Heart left ventricle (tissue), 16 donors: Measurements from ENCODE around the gene GRIP1. TPM values are rescaled to one million over a fixed set of nuclear protein-coding genes. Genes with fewer than 3 reads are reported as not detected.
A peak's percentile ranks its signal among the peaks of the same experiment; 100 is the strongest.

Experiments
- ATAC-seq, 4 donors: fragments of 200-7000 bp; cut with Tn5 transposase; one replicate each; pipeline ENCODE4 v1.9.1; 2020 to 2022; ENCODE audit warnings: moderate library complexity in 4 of 4, mild to moderate bottlenecking in 3 of 4, moderate number of reproducible peaks in 1 of 4
- DNase-seq, 5 donors: peaks; one replicate each; pipeline ENCODE4 v3.0.0-alpha.2; 2020
- H3K27ac ChIP-seq, 12 donors: fragments of 200-600 bp; sonication (generic) in 4 of 12; one replicate each; pipeline versions ENCODE4 v1.5.0 to v1.8.0; 2016 to 2022; ENCODE audit warnings: mild to moderate bottlenecking in 2 of 12
- H3K27me3 ChIP-seq, 9 donors: fragments of 200-600 bp; sonication (generic) in 2 of 9; one replicate each; pipeline versions ENCODE4 v1.5.1 to v1.8.0; 2016 to 2022; ENCODE audit warnings: mild to moderate bottlenecking in 3 of 9
- H3K36me3 ChIP-seq, 9 donors: fragments of 200-600 bp; sonication (generic) in 2 of 9; one replicate each; pipeline versions ENCODE4 v1.5.0 to v1.8.0; 2018 to 2022; ENCODE audit warnings: mild to moderate bottlenecking in 2 of 9
- H3K4me1 ChIP-seq, 12 donors: fragments of 200-600 bp; sonication (generic) in 4 of 12; one replicate each; pipeline versions ENCODE4 v1.5.0 to v1.8.0; 2016 to 2022; ENCODE audit warnings: mild to moderate bottlenecking in 3 of 12
- H3K4me3 ChIP-seq, 12 donors: fragments of 200-600 bp; sonication (generic) in 4 of 12; one replicate each; pipeline versions ENCODE4 v1.5.0 to v1.8.0; 2017 to 2022; ENCODE audit warnings: mild to moderate bottlenecking in 9 of 12, moderate library complexity in 4 of 12
- H3K9me3 ChIP-seq, 12 donors: fragments of 200-600 bp; sonication (generic) in 4 of 12; one replicate each; pipeline versions ENCODE4 v1.5.0 to v1.8.0; 2016 to 2022; ENCODE audit warnings: mild to moderate bottlenecking in 1 of 12
- POLR2A ChIP-seq, 2 donors: fragments of 450-650 bp; IDR thresholded peaks; one replicate each; pipeline ENCODE4 v1.6.1; 2017; ENCODE audit warnings: antibody characterized with exemption in 2 of 2, mild to moderate bottlenecking in 2 of 2, moderate library complexity in 2 of 2
- WGBS, 4 donors: extraction: QIAGEN DNeasy Blood & Tissue Kit in 2 of 4; methylation state at CpG; one replicate each; pipeline versions ENCODE4 v1.1.5 to v1.1.7; 2013 to 2018; 5-methylcytosine and 5-hydroxymethylcytosine counted together
- intact Hi-C, 10 donors: fragments of 100-400 bp; cut with DNase I; formaldehyde crosslinking; loops; one replicate each; pipeline versions ENCODE4 v1.11.1 to v1.14.2; 2022
- polyA plus RNA-seq, 2 donors: library from polyadenylated mRNA; stranded (reverse); fragments of 200-250 nt; gene quantifications; one replicate each; pipeline ENCODE4 v1.2.3, GENCODE V29; 2013
- total RNA-seq, 9 donors: library from RNA; depleted of rRNA in 2 of 9; stranded (reverse); fragments of >200 nt in 2 of 9; fragmentation: NEBNext Ultra II Directional in 3 of 9; extraction: Animal tissue kit (Norgen Biotek cat#: 25700) in 3 of 9; gene quantifications; one replicate each; pipeline versions ENCODE4 v1.1.0 to v1.2.4, GENCODE V29; 2016 to 2023
- TF ChIP-seq, protein P1 (sequence below), 12 donors: fragments of 200-600 bp; sonication (generic) in 4 of 12; IDR thresholded peaks; one replicate each; pipeline versions ENCODE4 v1.5.0 to v1.8.0; 2018 to 2022; ENCODE audit warnings: antibody characterized with exemption in 12 of 12, mild to moderate bottlenecking in 5 of 12
- donor health status: ischemic (EF 13 %, LVEDD 7.1; RV severe dilation, severe dysfunction).
- donor health status: healthy with polysubstance abuse.
- donor health status: DM: no; HTN: yes; CAD: no.
- donor health status: DM: no; HTN: no; CAD: no.
- donor health status: ischemic (EF 25% LVEDD 6.9; RV normal size, moderate dysfunction).
- donor health status: ischemic (EF 25% LVEDD 5.7; RV mildly dilated, moderate dysfunction).
- donor health status: healthy.
- donor health status: DM: yes; HTN: yes; CAD: no.
- donor health status: ischemic (EF 35%, LVEDD 5.7; RV mildly dilated, moderate dysfunction).
- donor health status: nonischemic (EF 11% LVEDD 7.7; RV severe dilation, severe dysfunction).
- donor health status: DM: yes; HTN: yes; CAD: no.
- donor health status: PGD.
- donor health status: ischemic (EF 29% LVEDD 5.4; RV normal size, mild dysfunction).
- donor health status: nonischemic (EF 23%, LVEDD 6.1; RV moderate dilation, normal function).

GRIP1 gene
- total and polyA plus RNA-seq, 11 donors = 0.30 to 8.4 (median 1.5) TPM

DNA sequence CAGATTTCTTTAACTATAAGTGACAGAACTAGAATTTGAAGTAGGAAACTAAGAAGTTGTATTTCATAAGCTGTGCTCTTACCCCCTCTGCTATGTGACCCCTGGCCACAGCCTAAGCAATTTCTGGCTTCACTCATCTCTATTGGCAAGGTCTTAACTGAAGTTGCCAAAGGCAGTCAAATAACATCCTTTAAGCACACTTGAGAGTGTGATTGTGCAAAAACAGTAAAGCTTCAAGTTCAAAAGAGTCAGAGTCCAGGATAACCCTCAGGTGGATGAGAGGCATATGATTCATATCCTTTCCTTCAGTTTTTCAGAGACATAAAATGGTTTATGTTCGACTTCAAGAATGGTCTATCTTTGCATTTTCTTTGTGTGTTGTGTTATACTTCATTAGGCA lies 45.2 kb downstream of the GRIP1 start:
- no peaks in the 10 kb centered on the region for H3K4me1 ChIP-seq
- intact Hi-C loops = no loop called here
- H3K27me3 ChIP-seq = no peaks in the 10 kb centered on the region
- 66 to 87% (median 76%) methylated on average over 1 of the region's 1 CpG for WGBS, 4 donors
- H3K36me3 ChIP-seq = no peaks in the 10 kb centered on the region
- no peak for DNase-seq
- TF ChIP-seq, protein P1, sequence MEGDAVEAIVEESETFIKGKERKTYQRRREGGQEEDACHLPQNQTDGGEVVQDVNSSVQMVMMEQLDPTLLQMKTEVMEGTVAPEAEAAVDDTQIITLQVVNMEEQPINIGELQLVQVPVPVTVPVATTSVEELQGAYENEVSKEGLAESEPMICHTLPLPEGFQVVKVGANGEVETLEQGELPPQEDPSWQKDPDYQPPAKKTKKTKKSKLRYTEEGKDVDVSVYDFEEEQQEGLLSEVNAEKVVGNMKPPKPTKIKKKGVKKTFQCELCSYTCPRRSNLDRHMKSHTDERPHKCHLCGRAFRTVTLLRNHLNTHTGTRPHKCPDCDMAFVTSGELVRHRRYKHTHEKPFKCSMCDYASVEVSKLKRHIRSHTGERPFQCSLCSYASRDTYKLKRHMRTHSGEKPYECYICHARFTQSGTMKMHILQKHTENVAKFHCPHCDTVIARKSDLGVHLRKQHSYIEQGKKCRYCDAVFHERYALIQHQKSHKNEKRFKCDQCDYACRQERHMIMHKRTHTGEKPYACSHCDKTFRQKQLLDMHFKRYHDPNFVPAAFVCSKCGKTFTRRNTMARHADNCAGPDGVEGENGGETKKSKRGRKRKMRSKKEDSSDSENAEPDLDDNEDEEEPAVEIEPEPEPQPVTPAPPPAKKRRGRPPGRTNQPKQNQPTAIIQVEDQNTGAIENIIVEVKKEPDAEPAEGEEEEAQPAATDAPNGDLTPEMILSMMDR (IDR thresholded peaks at IDR 0.05) = no peak
- TF ChIP-seq POLR2A (IDR thresholded peaks at IDR 0.05) = no peak
- no peak overlapping the region for H3K27ac ChIP-seq
- H3K4me3 ChIP-seq = no peak overlapping the region
- no peaks in the 10 kb centered on the region for H3K9me3 ChIP-seq
- no peak for ATAC-seq

DNA sequence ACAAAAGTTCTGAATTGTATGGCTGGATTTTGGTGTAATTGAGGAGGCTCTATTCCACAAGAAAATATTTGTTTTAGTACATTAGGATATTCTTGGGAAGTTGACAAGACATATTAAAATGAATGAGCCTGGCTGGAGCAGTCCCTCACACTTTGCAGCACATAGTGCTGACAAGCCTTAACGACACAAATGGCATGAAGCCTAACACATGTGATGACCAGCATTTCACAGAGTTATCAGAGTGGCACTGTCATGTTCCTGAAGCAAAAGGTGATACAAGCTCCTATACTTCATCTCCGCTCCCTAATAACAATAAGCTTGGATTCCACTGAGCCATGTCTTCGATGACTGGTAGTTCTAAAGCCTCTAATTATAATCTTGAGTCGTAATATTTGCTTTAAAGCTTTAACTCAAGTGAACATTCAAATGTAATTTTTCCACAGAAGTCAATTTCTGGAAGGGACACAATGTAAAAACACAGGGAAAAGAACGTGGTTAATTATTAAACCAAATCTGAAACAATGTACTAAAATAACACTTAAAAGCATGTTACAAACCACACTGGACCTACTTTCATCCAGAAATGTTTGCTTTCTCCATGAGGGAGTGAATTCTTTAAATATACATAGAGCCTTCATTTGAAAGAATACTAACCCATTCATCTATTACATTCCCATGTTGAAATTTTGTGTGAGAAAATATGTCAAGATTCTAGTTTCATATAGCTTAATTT lies 49.6 kb downstream of the GRIP1 start:
- WGBS, 4 donors = 40 to 52% (median 43%) methylated on average over 5 of the region's 5 CpGs
- Histone ChIP-seq H3K27ac (no peak overlapping the region), H3K4me1 (peaks cover 0 to 4% (median 0%) of the 10 kb centered on the region in 12 donors), H3K4me3 (no peak overlapping the region), H3K27me3 (no peaks in the 10 kb centered on the region), H3K36me3 (no peaks in the 10 kb centered on the region), H3K9me3 (no peaks in the 10 kb centered on the region)
- intact Hi-C loops = no loop called here
- DNase-seq (no peak), ATAC-seq (peak in 1 of 4 donors; percentile 72)
- no peak for TF ChIP-seq POLR2A (IDR thresholded peaks at IDR 0.05)
- TF ChIP-seq, protein P1 (IDR thresholded peaks at IDR 0.05) = no peak

DNA sequence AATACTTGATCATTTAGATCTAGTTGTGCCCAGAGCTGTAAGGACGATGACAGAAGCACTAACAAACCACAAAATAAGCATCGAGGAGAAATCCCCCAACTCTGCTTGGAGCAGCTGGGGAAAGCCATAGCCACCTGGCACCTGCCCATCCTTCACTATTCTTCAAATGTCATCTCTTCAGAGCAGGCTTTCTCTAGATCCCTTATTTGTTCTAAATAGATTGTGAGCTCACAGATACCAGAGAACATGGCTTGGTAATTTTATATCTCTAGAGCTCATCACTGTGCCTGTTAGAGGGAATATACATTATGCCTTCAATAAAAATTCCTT lies 50.9 kb downstream of the GRIP1 start:
- ATAC-seq = no peak

DNA sequence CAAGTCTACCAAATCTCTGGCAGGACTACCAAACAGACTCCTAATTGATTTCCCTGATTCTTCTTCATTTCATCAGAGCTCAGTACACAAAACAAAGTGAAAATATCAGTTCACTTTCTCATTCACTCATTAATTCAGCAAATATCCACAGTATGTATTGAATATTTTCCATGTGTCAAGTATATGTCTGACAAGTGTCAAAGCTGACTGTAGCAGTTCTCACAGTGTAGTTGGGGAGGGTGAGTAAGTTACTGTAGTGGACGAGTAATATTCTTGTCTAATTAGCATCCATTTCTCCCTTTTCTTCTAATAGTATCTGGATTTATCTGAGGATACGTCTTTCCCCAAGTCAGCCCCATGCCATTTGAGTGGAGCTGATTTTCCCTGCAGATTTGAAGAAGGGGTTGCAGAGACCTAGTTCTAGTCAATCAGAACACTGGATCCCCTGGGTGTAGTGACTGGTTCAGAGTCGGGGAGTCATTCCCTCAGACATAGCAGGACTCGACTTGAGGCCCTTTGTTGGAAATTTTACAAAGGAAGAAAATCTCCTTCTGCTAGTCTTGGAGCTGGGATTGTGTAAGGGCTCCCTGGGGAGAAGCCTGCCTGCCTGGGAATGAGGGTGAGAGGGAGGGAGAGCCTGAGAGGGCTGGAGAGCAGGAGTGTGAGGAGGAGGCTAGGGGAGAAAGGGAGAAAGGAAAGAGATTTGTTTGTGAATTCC lies 51.4 kb downstream of the GRIP1 start:
- H3K36me3 ChIP-seq = no peaks in the 10 kb centered on the region
- H3K27ac ChIP-seq = no peak overlapping the region
- TF ChIP-seq POLR2A (IDR thresholded peaks at IDR 0.05) = no peak
- ATAC-seq (peak in 1 of 4 donors; percentile 28), DNase-seq (peak in 1 of 5 donors; percentile 34)
- intact Hi-C loops = no loop called here
- WGBS, 4 donors = 45 to 66% (median 56%) methylated on average over 4 of the region's 4 CpGs
- no peaks in the 10 kb centered on the region for H3K27me3 ChIP-seq
- no peaks in the 10 kb centered on the region for H3K9me3 ChIP-seq
- no peak overlapping the region for H3K4me3 ChIP-seq
- peaks cover 0 to 4% (median 0%) of the 10 kb centered on the region in 12 donors for H3K4me1 ChIP-seq

More for the DNA sequence above, 50.9 kb downstream of the GRIP1 start:
- DNase-seq = no peak
- TF ChIP-seq, protein P1 (IDR thresholded peaks at IDR 0.05) = no peak
- no peak for TF ChIP-seq POLR2A (IDR thresholded peaks at IDR 0.05)
- peaks cover 0 to 4% (median 0%) of the 10 kb centered on the region in 12 donors for H3K4me1 ChIP-seq
- no peaks in the 10 kb centered on the region for H3K9me3 ChIP-seq
- 57 to 72% (median 66%) methylated on average over 2 of the region's 2 CpGs for WGBS, 4 donors
- intact Hi-C loops = no loop called here
- H3K36me3 ChIP-seq = no peaks in the 10 kb centered on the region
- H3K27ac ChIP-seq = no peak overlapping the region
- H3K4me3 ChIP-seq = no peak overlapping the region
- H3K27me3 ChIP-seq = no peaks in the 10 kb centered on the region
